ENCODE results near the gene CASQ2. TPM values are rescaled to one million over a fixed set of nuclear protein-coding genes. Genes with fewer than 3 reads are reported as not detected.

The CASQ2 gene
- total RNA-seq, 4 donors from 2014 or later, result 0.19 to 4.9 (median 2.0) TPM

- no peak for DNase-seq (ENCODE audit: low spot score in 2 of 2)
- TF ChIP-seq CTCF (IDR thresholded peaks at IDR 0.05) (no peak), POLR2A (IDR thresholded peaks at IDR 0.05) (no peak)
- intact Hi-C loops (cut with DNase I; ENCODE audit: low total_unique reads), result no loop called here
- 80 to 84% methylated on average over 4 of the region's 4 CpGs for WGBS, 2 donors
- H3K4me3 ChIP-seq (ENCODE audit: low read depth, poor library complexity, severe bottlenecking), result no peak overlapping the region
Observed at GRCh38 chr1:115797486-115797885, 29.0 kb upstream of the CASQ2 start.

- TF ChIP-seq CTCF (IDR thresholded peaks at IDR 0.05), result no peak
- no peak for TF ChIP-seq POLR2A (IDR thresholded peaks at IDR 0.05)
Observed at GRCh38 chr1:115796897-115797296, 28.4 kb upstream of the CASQ2 start.

GRCh38 chr1:115796036-115796435 is 27.5 kb upstream of the CASQ2 start:
- TF ChIP-seq CTCF (IDR thresholded peaks at IDR 0.05) (no peak), POLR2A (IDR thresholded peaks at IDR 0.05) (no peak)
- 80 to 86% methylated on average over 6 of the region's 6 CpGs for WGBS, 2 donors
- DNase-seq (ENCODE audit: low spot score in 2 of 2), result no peak
- intact Hi-C loops (cut with DNase I; ENCODE audit: low total_unique reads), result no loop called here
- no peak overlapping the region for H3K4me3 ChIP-seq (ENCODE audit: low read depth, poor library complexity, severe bottlenecking)

More at GRCh38 chr1:115796897-115797296, 28.4 kb upstream of the CASQ2 start:
- intact Hi-C loops (cut with DNase I; ENCODE audit: low total_unique reads), result no loop called here
- H3K4me3 ChIP-seq (ENCODE audit: low read depth, poor library complexity, severe bottlenecking), result no peak overlapping the region
- WGBS, 2 donors, result 73 to 74% methylated on average over 5 of the region's 5 CpGs
- no peak for DNase-seq (ENCODE audit: low spot score in 2 of 2)

- WGBS, 2 donors, result 48 to 60% methylated on average over 4 of the region's 4 CpGs
- no peak for DNase-seq (ENCODE audit: low spot score in 2 of 2)
- intact Hi-C loops (cut with DNase I; ENCODE audit: low total_unique reads), result no loop called here
- TF ChIP-seq CTCF (IDR thresholded peaks at IDR 0.05), result no peak
- no peak for TF ChIP-seq POLR2A (IDR thresholded peaks at IDR 0.05)
- H3K4me3 ChIP-seq (ENCODE audit: low read depth, poor library complexity, severe bottlenecking), result no peak overlapping the region
Observed at GRCh38 chr1:115794976-115795639, 26.6 kb upstream of the CASQ2 start.

- H3K4me3 ChIP-seq (ENCODE audit: low read depth, poor library complexity, severe bottlenecking), result no peak overlapping the region
- intact Hi-C loops (cut with DNase I; ENCODE audit: low total_unique reads), result no loop called here
Observed at GRCh38 chr1:115793162-115793561, 24.6 kb upstream of the CASQ2 start.

More at GRCh38 chr1:115793162-115793561, 24.6 kb upstream of the CASQ2 start:
- DNase-seq (ENCODE audit: low spot score in 2 of 2), result no peak
- TF ChIP-seq CTCF (IDR thresholded peaks at IDR 0.05), result no peak
- no peak for TF ChIP-seq POLR2A (IDR thresholded peaks at IDR 0.05)
- 14% methylated on average over 9 of the region's 9 CpGs for WGBS, 2 donors
